IPS-15b (cell line): Measurements from ENCODE around the gene ID3.

ENCODE experiments used
- H3K27me3 ChIP-seq: one replicate; pipeline ENCODE4 v1.6.1; 2013; ENCODE audit warnings: low read length; ENCODE audit not compliant: control insufficient read depth, insufficient read depth
- H3K36me3 ChIP-seq: one replicate; pipeline ENCODE4 v1.6.1; 2013; ENCODE audit warnings: low read length; ENCODE audit not compliant: control insufficient read depth, insufficient read depth
- H3K4me1 ChIP-seq: one replicate; pipeline ENCODE4 v1.6.1; 2013; ENCODE audit warnings: mild to moderate bottlenecking, low read length; ENCODE audit not compliant: control insufficient read depth, insufficient read depth
- H3K4me3 ChIP-seq: one replicate; pipeline ENCODE4 v1.5.1; 2013; ENCODE audit warnings: low read depth, low read length
- H3K9ac ChIP-seq: one replicate; pipeline ENCODE4 v1.6.1; 2013; ENCODE audit warnings: low read depth, mild to moderate bottlenecking, low read length
- H3K9me3 ChIP-seq: one replicate; pipeline ENCODE4 v1.6.1; 2013; ENCODE audit warnings: mild to moderate bottlenecking, low read length; ENCODE audit not compliant: control insufficient read depth, insufficient read depth

ID3 gene

GRCh38 chr1:23582820-23583219 lies 23.5 kb upstream of the ID3 start:
- no peaks in the 10 kb centered on the region for H3K36me3 ChIP-seq

GRCh38 chr1:23581219-23581618 lies 21.9 kb upstream of the ID3 start:
- Histone ChIP-seq H3K4me1 (peaks cover 5% of the 10 kb centered on the region), H3K9me3 (no peaks in the 10 kb centered on the region), H3K9ac (no peak overlapping the region), H3K36me3 (no peaks in the 10 kb centered on the region), H3K27me3 (no peaks in the 10 kb centered on the region), H3K4me3 (no peak overlapping the region)

More at GRCh38 chr1:23582820-23583219, 23.5 kb upstream of the ID3 start:
- H3K4me1 ChIP-seq = no peaks in the 10 kb centered on the region
- no peaks in the 10 kb centered on the region for H3K9me3 ChIP-seq
- no peaks in the 10 kb centered on the region for H3K27me3 ChIP-seq
- no peak overlapping the region for H3K4me3 ChIP-seq
- H3K9ac ChIP-seq = no peak overlapping the region

- Histone ChIP-seq H3K4me1 (peaks cover 5% of the 10 kb centered on the region), H3K36me3 (no peaks in the 10 kb centered on the region), H3K9me3 (no peaks in the 10 kb centered on the region), H3K4me3 (no peak overlapping the region), H3K9ac (no peak overlapping the region), H3K27me3 (no peaks in the 10 kb centered on the region)
Observed at GRCh38 chr1:23578997-23579363, 19.7 kb upstream of the ID3 start.

- H3K9me3 ChIP-seq = no peaks in the 10 kb centered on the region
- no peak overlapping the region for H3K4me3 ChIP-seq
- peaks cover 5% of the 10 kb centered on the region for H3K4me1 ChIP-seq
- H3K27me3 ChIP-seq = no peaks in the 10 kb centered on the region
- H3K9ac ChIP-seq = no peak overlapping the region
- no peaks in the 10 kb centered on the region for H3K36me3 ChIP-seq
Observed at GRCh38 chr1:23578311-23578996, 19.2 kb upstream of the ID3 start.

GRCh38 chr1:23577056-23578004 lies 18.0 kb upstream of the ID3 start:
- Histone ChIP-seq H3K9me3 (no peaks in the 10 kb centered on the region), H3K27me3 (no peaks in the 10 kb centered on the region), H3K4me1 (peaks cover 5% of the 10 kb centered on the region), H3K9ac (no peak overlapping the region), H3K36me3 (no peaks in the 10 kb centered on the region), H3K4me3 (no peak overlapping the region)

- H3K9ac ChIP-seq = no peak overlapping the region
- no peaks in the 10 kb centered on the region for H3K9me3 ChIP-seq
- H3K4me1 ChIP-seq = peaks cover 5% of the 10 kb centered on the region
- no peaks in the 10 kb centered on the region for H3K27me3 ChIP-seq
- no peak overlapping the region for H3K4me3 ChIP-seq
- H3K36me3 ChIP-seq = no peaks in the 10 kb centered on the region
Observed at GRCh38 chr1:23576338-23577055, 17.2 kb upstream of the ID3 start.

- no peaks in the 10 kb centered on the region for H3K27me3 ChIP-seq
- no peaks in the 10 kb centered on the region for H3K9me3 ChIP-seq
- no peak overlapping the region for H3K9ac ChIP-seq
- no peak overlapping the region for H3K4me3 ChIP-seq
- H3K4me1 ChIP-seq = peaks cover 5% of the 10 kb centered on the region
- H3K36me3 ChIP-seq = no peaks in the 10 kb centered on the region
Observed at GRCh38 chr1:23575226-23575810, 16.0 kb upstream of the ID3 start.

GRCh38 chr1:23574265-23574754 lies 15.0 kb upstream of the ID3 start:
- no peak overlapping the region for H3K4me3 ChIP-seq

GRCh38 chr1:23573574-23574182 lies 14.4 kb upstream of the ID3 start:
- peaks cover 11% of the 10 kb centered on the region for H3K27me3 ChIP-seq
- no peaks in the 10 kb centered on the region for H3K9me3 ChIP-seq
- H3K4me1 ChIP-seq = peaks cover 11% of the 10 kb centered on the region
- H3K4me3 ChIP-seq = no peak overlapping the region
- no peaks in the 10 kb centered on the region for H3K36me3 ChIP-seq
- no peak overlapping the region for H3K9ac ChIP-seq

More at GRCh38 chr1:23574265-23574754, 15.0 kb upstream of the ID3 start:
- no peaks in the 10 kb centered on the region for H3K36me3 ChIP-seq
- no peak overlapping the region for H3K9ac ChIP-seq
- H3K9me3 ChIP-seq = no peaks in the 10 kb centered on the region
- H3K4me1 ChIP-seq = peaks cover 7% of the 10 kb centered on the region
- H3K27me3 ChIP-seq = peaks cover 4% of the 10 kb centered on the region

GRCh38 chr1:23571465-23571864 lies 12.2 kb upstream of the ID3 start:
- no peaks in the 10 kb centered on the region for H3K9me3 ChIP-seq
- H3K4me3 ChIP-seq = no peak overlapping the region
- H3K36me3 ChIP-seq = no peaks in the 10 kb centered on the region
- peaks cover 7% of the 10 kb centered on the region for H3K4me1 ChIP-seq
- H3K27me3 ChIP-seq = peaks cover 17% of the 10 kb centered on the region
- H3K9ac ChIP-seq = no peak overlapping the region
